GM12875 (cell line): ENCODE measurements around the gene UBE2O.

Source experiments
- H3K4me3 ChIP-seq: one replicate; pipeline ENCODE4 v1.5.1; 2011; ENCODE audit warnings: low read depth, low read length, control low read depth
- TF ChIP-seq, protein P1 (sequence below): IDR thresholded peaks from 2 replicates; pipeline ENCODE4 v1.5.1; 2011; ENCODE audit warnings: low read depth, mild to moderate bottlenecking, control low read depth, inconsistent platforms, low read length, moderate library complexity, borderline replicate concordance; ENCODE audit not compliant: insufficient read depth

UBE2O gene

DNA sequence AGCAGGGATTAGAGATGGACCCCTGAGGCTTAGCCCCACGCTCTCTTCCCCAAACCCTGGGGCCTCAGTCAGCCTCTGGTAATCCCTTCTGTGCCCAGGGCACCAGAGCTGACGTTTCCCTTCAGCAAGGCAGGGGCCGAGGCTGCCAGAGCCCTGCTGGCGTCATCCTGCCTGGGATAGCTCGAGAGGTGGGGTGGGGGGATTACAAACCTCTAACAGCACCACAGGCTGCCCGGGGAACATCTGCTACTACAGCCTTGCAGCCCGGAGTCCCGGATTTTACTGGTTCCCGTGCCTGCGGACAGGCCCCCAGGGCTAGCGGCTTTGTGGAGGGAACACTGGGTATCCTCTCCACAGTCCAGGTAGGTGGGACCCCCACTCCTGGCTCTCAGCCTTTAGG, 14.4 kb upstream of the UBE2O start, which contains the start of gene AANAT:
TSS of gene AANAT (plus strand) at position 238 of the 400 bp plus-strand sequence. CDS start 1,144 bp downstream, outside the sequence.
- TF ChIP-seq, protein P1, sequence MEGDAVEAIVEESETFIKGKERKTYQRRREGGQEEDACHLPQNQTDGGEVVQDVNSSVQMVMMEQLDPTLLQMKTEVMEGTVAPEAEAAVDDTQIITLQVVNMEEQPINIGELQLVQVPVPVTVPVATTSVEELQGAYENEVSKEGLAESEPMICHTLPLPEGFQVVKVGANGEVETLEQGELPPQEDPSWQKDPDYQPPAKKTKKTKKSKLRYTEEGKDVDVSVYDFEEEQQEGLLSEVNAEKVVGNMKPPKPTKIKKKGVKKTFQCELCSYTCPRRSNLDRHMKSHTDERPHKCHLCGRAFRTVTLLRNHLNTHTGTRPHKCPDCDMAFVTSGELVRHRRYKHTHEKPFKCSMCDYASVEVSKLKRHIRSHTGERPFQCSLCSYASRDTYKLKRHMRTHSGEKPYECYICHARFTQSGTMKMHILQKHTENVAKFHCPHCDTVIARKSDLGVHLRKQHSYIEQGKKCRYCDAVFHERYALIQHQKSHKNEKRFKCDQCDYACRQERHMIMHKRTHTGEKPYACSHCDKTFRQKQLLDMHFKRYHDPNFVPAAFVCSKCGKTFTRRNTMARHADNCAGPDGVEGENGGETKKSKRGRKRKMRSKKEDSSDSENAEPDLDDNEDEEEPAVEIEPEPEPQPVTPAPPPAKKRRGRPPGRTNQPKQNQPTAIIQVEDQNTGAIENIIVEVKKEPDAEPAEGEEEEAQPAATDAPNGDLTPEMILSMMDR, result no peak
- no peak within 1 kb of the TSS for H3K4me3 ChIP-seq

DNA sequence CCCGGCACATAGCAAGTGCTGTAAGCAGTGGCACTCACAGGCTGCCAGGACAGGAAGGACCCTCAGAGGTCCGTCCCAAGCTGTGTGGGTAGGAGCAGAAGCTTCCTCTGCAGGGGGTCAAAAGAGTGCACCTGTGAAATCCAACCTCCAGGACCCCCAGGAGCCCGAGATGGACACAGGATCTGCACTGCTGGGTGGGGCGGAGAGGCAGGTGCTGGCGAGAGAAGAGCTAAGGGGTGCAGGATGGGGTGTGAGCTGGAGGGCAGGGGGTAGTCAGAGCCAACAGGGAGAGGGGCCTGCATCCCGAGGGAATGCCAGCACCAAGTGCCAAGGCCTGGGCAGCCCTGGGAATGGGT, 13.8 kb upstream of the UBE2O start:
- H3K4me3 ChIP-seq, result no peak overlapping the region
- TF ChIP-seq, protein P1, result no peak

DNA sequence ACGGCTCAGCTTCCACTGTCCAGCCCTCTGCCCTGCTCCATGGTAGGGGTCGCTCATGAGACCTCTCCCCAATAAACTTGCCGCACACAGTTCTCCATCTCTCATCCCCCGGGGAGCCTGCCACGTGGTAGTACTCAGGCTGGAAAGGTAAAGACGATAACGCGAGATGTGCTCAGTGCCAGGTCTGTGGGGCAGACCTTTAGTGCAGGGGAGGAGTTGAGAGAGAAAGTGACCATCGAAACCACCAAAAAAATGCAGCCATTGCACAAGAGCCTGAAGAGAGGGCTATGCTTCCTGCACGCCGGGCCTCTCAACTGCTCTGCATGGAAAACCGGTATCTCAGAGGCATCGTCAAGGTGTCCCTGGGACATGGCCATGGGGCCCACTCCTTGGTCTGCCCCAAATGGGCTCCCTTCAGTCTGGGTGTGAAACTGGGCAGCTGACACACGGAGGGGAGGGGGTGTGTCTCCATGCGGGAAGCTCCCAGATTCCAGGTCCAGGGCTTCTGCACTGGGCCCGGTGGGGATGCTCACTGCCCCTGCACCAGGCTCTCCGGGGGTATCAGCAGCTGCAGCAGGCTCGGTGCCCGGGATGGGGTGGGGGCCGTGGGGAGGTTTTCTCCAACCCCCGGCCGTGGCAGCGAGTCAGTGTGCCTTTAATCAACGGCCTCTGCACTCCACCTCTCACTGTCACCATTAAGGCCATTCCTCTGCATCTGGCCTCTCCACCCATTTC, 9.8 kb upstream of the UBE2O start:
- TF ChIP-seq, protein P1, result no peak
- no peak overlapping the region for H3K4me3 ChIP-seq

GRCh38 chr17:76461765-76462555, 9.0 kb upstream of the UBE2O start:
- TF ChIP-seq, protein P1, result no peak
- no peak overlapping the region for H3K4me3 ChIP-seq

GRCh38 chr17:76459674-76460073, 6.7 kb upstream of the UBE2O start:
- TF ChIP-seq, protein P1, result no peak
- no peak overlapping the region for H3K4me3 ChIP-seq

DNA sequence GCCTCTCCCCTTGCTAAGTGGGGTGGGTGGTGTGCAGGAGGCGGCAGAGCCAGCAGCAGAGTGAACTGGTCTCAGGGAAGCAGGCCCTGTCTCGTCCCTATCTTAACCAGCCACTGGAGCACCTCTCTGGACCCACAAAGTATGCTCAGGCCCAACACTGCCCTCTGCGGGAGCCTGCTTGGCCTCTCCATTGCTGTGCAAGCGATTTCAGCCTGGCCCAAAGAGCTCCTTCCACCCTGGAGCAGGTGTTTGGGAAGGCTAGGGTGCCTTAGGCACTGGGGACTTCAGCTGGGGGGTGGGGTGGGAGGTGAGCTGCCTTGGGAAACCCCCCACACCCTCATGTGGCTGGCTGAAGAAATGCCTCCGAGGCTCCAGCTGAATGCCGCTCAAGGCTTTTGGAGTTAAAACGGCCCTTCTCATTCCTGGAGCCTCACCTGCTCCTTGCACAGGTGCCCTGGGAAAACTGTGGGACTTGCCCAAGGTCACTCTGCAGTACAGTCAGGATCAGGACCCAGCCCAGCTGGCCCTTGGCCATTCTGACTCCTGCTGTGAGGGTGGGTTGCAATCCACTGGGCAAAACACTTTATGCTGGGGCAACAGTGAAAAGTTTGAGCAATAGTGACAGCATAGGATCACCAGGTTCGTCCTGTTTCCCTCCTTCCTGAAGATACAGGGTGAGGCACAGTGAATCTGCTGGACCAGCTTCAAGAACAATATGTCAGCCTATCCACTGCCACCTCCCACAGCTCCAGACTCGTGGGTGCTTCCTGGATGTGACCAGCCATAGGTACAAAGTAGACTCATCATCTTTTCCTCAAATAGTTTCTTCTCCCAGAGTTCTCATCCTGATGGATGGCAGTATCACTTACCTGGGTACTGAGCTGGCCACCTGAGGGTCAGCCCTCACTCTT, 5.9 kb upstream of the UBE2O start:
- TF ChIP-seq, protein P1, result peak; percentile 76
- no peak overlapping the region for H3K4me3 ChIP-seq
